Heart right ventricle (tissue), 16 donors: ENCODE results near the gene TTLL9. TPM values are rescaled to one million over a fixed set of nuclear protein-coding genes. Genes with fewer than 3 reads are reported as not detected.

Source experiments
- ATAC-seq, 8 donors: fragments of 200-7000 bp; cut with Tn5 transposase; one replicate each; pipeline ENCODE4 v1.9.1; 2020; ENCODE audit warnings: mild to moderate bottlenecking in 8 of 8, moderate library complexity in 8 of 8, moderate number of reproducible peaks in 1 of 8
- DNase-seq, 2 donors: peaks; one replicate each; pipeline ENCODE4 v3.0.0-alpha.2; 2020
- H3K27ac ChIP-seq, 10 donors: fragments of 200-600 bp; sonication (generic) in 2 of 10; one replicate each; pipeline versions ENCODE4 v1.5.0 to v1.8.0; 2020 to 2022; ENCODE audit warnings: mild to moderate bottlenecking in 3 of 10
- H3K27me3 ChIP-seq, 7 donors: fragments of 200-600 bp; one replicate each; pipeline ENCODE4 v1.8.0; 2021 to 2022; ENCODE audit warnings: mild to moderate bottlenecking in 2 of 7
- H3K36me3 ChIP-seq, 9 donors: fragments of 200-600 bp; sonication (generic) in 1 of 9; one replicate each; pipeline versions ENCODE4 v1.5.0 to v1.8.0; 2020 to 2022; ENCODE audit warnings: mild to moderate bottlenecking in 2 of 9
- H3K4me1 ChIP-seq, 9 donors: fragments of 200-600 bp; sonication (generic) in 1 of 9; one replicate each; pipeline versions ENCODE4 v1.5.0 to v1.8.0; 2020 to 2022; ENCODE audit warnings: mild to moderate bottlenecking in 4 of 9
- H3K4me3 ChIP-seq, 10 donors: fragments of 200-600 bp; sonication (generic) in 2 of 10; one replicate each; pipeline versions ENCODE4 v1.5.0 to v1.8.0; 2020 to 2022; ENCODE audit warnings: mild to moderate bottlenecking in 7 of 10, moderate library complexity in 2 of 10
- H3K9me3 ChIP-seq, 11 donors: fragments of 200-600 bp in 10 of 11; sonication (generic) in 2 of 11; one replicate each; pipeline versions ENCODE4 v1.5.0 to v1.8.0; 2013 to 2022; ENCODE audit warnings: mild to moderate bottlenecking in 2 of 11, control low read depth in 1 of 11, moderate library complexity in 1 of 11
- CTCF ChIP-seq, 9 donors: fragments of 200-600 bp; sonication (generic) in 2 of 9; IDR thresholded peaks; one replicate each; pipeline versions ENCODE4 v1.5.0 to v1.8.0; 2021 to 2022; ENCODE audit warnings: antibody characterized with exemption in 9 of 9, mild to moderate bottlenecking in 5 of 9, moderate library complexity in 1 of 9
- WGBS, 2 donors: extraction: QIAGEN DNeasy Blood & Tissue Kit; methylation state at CpG; one replicate each; pipeline ENCODE4 v1.1.7; 2013; ENCODE audit warnings: inconsistent platforms in 1 of 2; 5-methylcytosine and 5-hydroxymethylcytosine counted together
- intact Hi-C, 10 donors: fragments of 100-400 bp; cut with DNase I; formaldehyde crosslinking; loops; one replicate each; pipeline versions ENCODE4 v1.11.1 to v1.14.2; 2022
- polyA plus RNA-seq, 2 donors: library from polyadenylated mRNA; stranded (reverse); fragments of 200-250 nt; gene quantifications; one replicate each; pipeline ENCODE4 v1.2.3, GENCODE V29; 2013
- total RNA-seq, 10 donors: library from RNA; stranded (reverse); fragmentation: NEBNext Ultra II Directional in 3 of 10; extraction: Animal tissue kit (Norgen Biotek cat#: 25700) in 3 of 10; gene quantifications; one replicate each; pipeline versions ENCODE4 v1.2.1 to v1.2.4, GENCODE V29; 2021 to 2023
- donor health status: Arrhythmogenic right ventricular cardiomyopathy.
- donor health status: ischemic (EF 13 %, LVEDD 7.1; RV severe dilation, severe dysfunction).
- donor health status: healthy with polysubstance abuse.
- donor health status: DM: no; HTN: yes; CAD: no.
- donor health status: DM: no; HTN: no; CAD: no.
- donor health status: ischemic (EF 25% LVEDD 6.9; RV normal size, moderate dysfunction).
- donor health status: ischemic (EF 25% LVEDD 5.7; RV mildly dilated, moderate dysfunction).
- donor health status: healthy.
- donor health status: DM: yes; HTN: yes; CAD: no.
- donor health status: Ischemic cardiomyopathy.
- donor health status: ischemic (EF 35%, LVEDD 5.7; RV mildly dilated, moderate dysfunction).
- donor health status: nonischemic (EF 11% LVEDD 7.7; RV severe dilation, severe dysfunction).
- donor health status: DM: yes; HTN: yes; CAD: no.
- donor health status: PGD.
- donor health status: ischemic (EF 29% LVEDD 5.4; RV normal size, mild dysfunction).
- donor health status: nonischemic (EF 23%, LVEDD 6.1; RV moderate dilation, normal function).

Gene TTLL9
- total and polyA plus RNA-seq, 12 donors = 0.03 to 0.15 (median 0.07) TPM; not detected in 9

GRCh38 chr20:31857861-31858759, 12.3 kb upstream of the TTLL9 start:
- WGBS, 2 donors = 81 to 84% methylated on average over 15 of the region's 15 CpGs
- H3K27me3 ChIP-seq = peaks cover 0 to 48% (median 24%) of the 10 kb centered on the region in 7 donors
- intact Hi-C loops = loop anchor here in 7 of 10 donors (5.0 to 10.0 kb wide), 5 partner anchors 94 to 237 kb away; partner anchors contain the start of gene PDRG1 (in 1 of the 7)
- no peaks in the 10 kb centered on the region for H3K36me3 ChIP-seq
- H3K4me1 ChIP-seq = peaks cover 9 to 22% (median 17%) of the 10 kb centered on the region in 9 donors
- no peaks in the 10 kb centered on the region for H3K9me3 ChIP-seq
- H3K4me3 ChIP-seq = no peak overlapping the region
- H3K27ac ChIP-seq = no peak overlapping the region
- no peak for TF ChIP-seq CTCF (IDR thresholded peaks at IDR 0.05)
- DNase-seq (no peak), ATAC-seq (no peak)

- DNase-seq (no peak), ATAC-seq (no peak)
- no peaks in the 10 kb centered on the region for H3K9me3 ChIP-seq
- peaks cover 9 to 22% (median 17%) of the 10 kb centered on the region in 9 donors for H3K4me1 ChIP-seq
- no peak overlapping the region for H3K4me3 ChIP-seq
- intact Hi-C loops = loop anchor here in 7 of 10 donors (5.0 to 10.0 kb wide), 5 partner anchors 94 to 236 kb away; partner anchors contain the start of gene PDRG1 (in 1 of the 7)
- WGBS, 2 donors = 47 to 58% methylated on average over 3 of the region's 3 CpGs
- no peak overlapping the region for H3K27ac ChIP-seq
- no peaks in the 10 kb centered on the region for H3K36me3 ChIP-seq
- peaks cover 0 to 48% (median 24%) of the 10 kb centered on the region in 7 donors for H3K27me3 ChIP-seq
- TF ChIP-seq CTCF (IDR thresholded peaks at IDR 0.05) = no peak
Measured at GRCh38 chr20:31858760-31859083, 11.7 kb upstream of the TTLL9 start.

- no peak for TF ChIP-seq CTCF (IDR thresholded peaks at IDR 0.05)
- no peak for DNase-seq
- Histone ChIP-seq H3K36me3 (no peaks in the 10 kb centered on the region), H3K27ac (no peak overlapping the region), H3K9me3 (no peaks in the 10 kb centered on the region), H3K4me3 (no peak overlapping the region), H3K27me3 (peaks cover 0 to 48% (median 21%) of the 10 kb centered on the region in 7 donors), H3K4me1 (peaks cover 9 to 22% (median 17%) of the 10 kb centered on the region in 9 donors)
- no peak for ATAC-seq
- WGBS, 2 donors = 91 to 92% methylated on average over 5 of the region's 5 CpGs
- intact Hi-C loops = loop anchor here in 7 of 10 donors (5.0 to 10.0 kb wide), 5 partner anchors 93 to 235 kb away; partner anchors contain the start of gene PDRG1 (in 1 of the 7)
Measured at GRCh38 chr20:31859266-31859997, 11.0 kb upstream of the TTLL9 start.

- DNase-seq (no peak), ATAC-seq (no peak)
- H3K27me3 ChIP-seq = peaks cover 0 to 48% (median 18%) of the 10 kb centered on the region in 7 donors
- no peaks in the 10 kb centered on the region for H3K36me3 ChIP-seq
- peaks cover 9 to 22% (median 17%) of the 10 kb centered on the region in 9 donors for H3K4me1 ChIP-seq
- H3K9me3 ChIP-seq = no peaks in the 10 kb centered on the region
- peak overlapping the region in 1 of 10 donors; percentile 62 for H3K4me3 ChIP-seq
- H3K27ac ChIP-seq = no peak overlapping the region
- intact Hi-C loops = loop anchor here in 7 of 10 donors (5.0 to 10.0 kb wide), 5 partner anchors 92 to 235 kb away; partner anchors contain the start of gene PDRG1 (in 1 of the 7)
- 60 to 71% methylated on average over 7 of the region's 7 CpGs for WGBS, 2 donors
- no peak for TF ChIP-seq CTCF (IDR thresholded peaks at IDR 0.05)
Measured at GRCh38 chr20:31859998-31860380, 10.4 kb upstream of the TTLL9 start.
